Prostate gland (tissue), 2 donors: Measurements from ENCODE around the gene HSP90AB1. TPM values are rescaled to one million over a fixed set of nuclear protein-coding genes. Genes with fewer than 3 reads are reported as not detected.

Experiments
- DNase-seq: peaks from one replicate; pipeline ENCODE4 v3.0.0-alpha.2; 2019; ENCODE audit warnings: low spot score
- H3K27ac ChIP-seq, 2 donors: fragments of 200-600 bp; sonication (generic); 2 replicates each; pipeline ENCODE4 v1.5.1; 2017 to 2019
- H3K27me3 ChIP-seq: fragments of 200-600 bp; sonication (generic); replicated peaks from 2 replicates; pipeline ENCODE4 v1.5.1; 2019; ENCODE audit not compliant: insufficient read depth
- H3K36me3 ChIP-seq, 2 donors: fragments of 200-600 bp; sonication (generic); 1 replicate in 1 of 2; 2 replicates in 1 of 2; pipeline versions ENCODE4 v1.5.1 to v1.8.1; 2017 to 2019
- H3K4me1 ChIP-seq: fragments of 200-600 bp; sonication (generic); replicated peaks from 2 replicates; pipeline ENCODE4 v1.5.1; 2019
- H3K4me3 ChIP-seq, 2 donors: fragments of 200-600 bp; sonication (generic); 2 replicates each; pipeline ENCODE4 v1.5.1; 2017 to 2019
- H3K9me3 ChIP-seq: fragments of 200-600 bp; sonication (generic); 2 replicates; pipeline ENCODE4 v1.5.1; 2017
- CTCF ChIP-seq, 4 experiments: fragments of 200-600 bp in 2 of 4; fragments of 450-650 bp in 2 of 4; sonication (generic) in 2 of 4; IDR thresholded peaks; 1 replicate in 3 of 4; 2 replicates in 1 of 4; pipeline ENCODE4 v1.5.1; 2016 to 2019; ENCODE audit warnings: antibody characterized with exemption in 4 of 4, mild to moderate bottlenecking in 2 of 4, moderate library complexity in 2 of 4
- POLR2A ChIP-seq: fragments of 450-650 bp; IDR thresholded peaks from one replicate; pipeline ENCODE4 v1.6.1; 2016; ENCODE audit warnings: antibody characterized with exemption, mild to moderate bottlenecking
- POLR2AphosphoS5 ChIP-seq: sonication (generic); formaldehyde crosslinking; IDR thresholded peaks from one replicate; pipeline ENCODE4 v1.6.1; 2017; ENCODE audit warnings: antibody characterized with exemption
- WGBS: methylation state at CpG from one replicate; pipeline ENCODE4 v1.1.5; 2018; 5-methylcytosine and 5-hydroxymethylcytosine counted together
- intact Hi-C: fragments of 100-400 bp; cut with DNase I; formaldehyde crosslinking; loops from one replicate; pipeline ENCODE4 v1.14.2; 2022
- total RNA-seq, 2 donors: library from RNA; depleted of rRNA; stranded (reverse); fragments of >200 nt; gene quantifications; one replicate each; pipeline ENCODE4 v1.1.0, GENCODE V29; 2016

Gene HSP90AB1
- total RNA-seq, 2 donors from 2014 or later: 650 to 805 TPM

GRCh38 chr6:44249082-44249748 is 2.3 kb downstream of the HSP90AB1 start:
- H3K27me3 ChIP-seq: no peaks in the 10 kb centered on the region
- H3K9me3 ChIP-seq: no peaks in the 10 kb centered on the region
- intact Hi-C loops: no loop called here
- H3K27ac ChIP-seq: peak overlapping the region; percentile 98 to 100
- 58% methylated on average over 9 of the region's 9 CpGs for WGBS
- peak overlapping the region in 1 of 2 donors; percentile 98 for H3K4me3 ChIP-seq
- peaks cover 21 to 32% of the 10 kb centered on the region in 2 donors for H3K36me3 ChIP-seq
- peaks cover 9% of the 10 kb centered on the region for H3K4me1 ChIP-seq
- DNase-seq: no peak
- TF ChIP-seq POLR2AphosphoS5: no peak

GRCh38 chr6:44250067-44250717 is 3.3 kb downstream of the HSP90AB1 start:
- H3K27me3 ChIP-seq: no peaks in the 10 kb centered on the region

GRCh38 chr6:44250718-44251123 is 3.8 kb downstream of the HSP90AB1 start:
- Histone ChIP-seq H3K4me1 (peaks cover 9% of the 10 kb centered on the region), H3K9me3 (no peaks in the 10 kb centered on the region), H3K4me3 (no peak overlapping the region), H3K27ac (no peak overlapping the region), H3K27me3 (no peaks in the 10 kb centered on the region), H3K36me3 (peaks cover 21 to 37% of the 10 kb centered on the region in 2 donors)
- 74% methylated on average over 3 of the region's 3 CpGs for WGBS
- no peak for DNase-seq
- intact Hi-C loops: no loop called here
- TF ChIP-seq POLR2AphosphoS5 (no peak), POLR2A (no peak), CTCF (IDR thresholded peaks at IDR 0.05) (no peak)

More at GRCh38 chr6:44250067-44250717, 3.3 kb downstream of the HSP90AB1 start:
- H3K4me1 ChIP-seq: peaks cover 9% of the 10 kb centered on the region
- H3K36me3 ChIP-seq: peaks cover 21 to 37% of the 10 kb centered on the region in 2 donors
- H3K27ac ChIP-seq: no peak overlapping the region
- H3K4me3 ChIP-seq: no peak overlapping the region
- intact Hi-C loops: no loop called here
- TF ChIP-seq CTCF (IDR thresholded peaks at IDR 0.05) (no peak), POLR2A (no peak), POLR2AphosphoS5 (no peak)
- H3K9me3 ChIP-seq: no peaks in the 10 kb centered on the region
- no peak for DNase-seq
- WGBS: 72% methylated on average over 6 of the region's 6 CpGs

GRCh38 chr6:44251576-44252524 is 4.9 kb downstream of the HSP90AB1 start:
- Histone ChIP-seq H3K27ac (no peak overlapping the region), H3K36me3 (peaks cover 21 to 37% of the 10 kb centered on the region in 2 donors), H3K9me3 (no peaks in the 10 kb centered on the region), H3K4me1 (peaks cover 13% of the 10 kb centered on the region), H3K4me3 (no peak overlapping the region), H3K27me3 (no peaks in the 10 kb centered on the region)
- intact Hi-C loops: no loop called here
- 91% methylated on average over 14 of the region's 14 CpGs for WGBS
- TF ChIP-seq POLR2AphosphoS5: no peak
- TF ChIP-seq POLR2A: no peak
- TF ChIP-seq CTCF (IDR thresholded peaks at IDR 0.05): no peak
- no peak for DNase-seq
